HuH-7.5 (cell line): ENCODE data around the gene FBXO41.
"Not testable (repeated sequence)": the region's sequence is repeated elsewhere in the genome, so short reads cannot be mapped to it uniquely, and the experiment has no call there.

Experiments
- DNase-seq: peaks from one replicate; pipeline ENCODE4 v3.0.0; 2011; ENCODE audit warnings: low spot score

Gene FBXO41

GRCh38 chr2:73262691-73263429, 21.4 kb downstream of the FBXO41 start:
- DNase-seq: not testable (repeated sequence)

GRCh38 chr2:73262108-73262651, 22.1 kb downstream of the FBXO41 start:
- no peak for DNase-seq

GRCh38 chr2:73260338-73260984, 23.8 kb downstream of the FBXO41 start:
- DNase-seq: peak; percentile 92

- no peak for DNase-seq
Observed at GRCh38 chr2:73259704-73260337, 24.5 kb downstream of the FBXO41 start.

GRCh38 chr2:73259276-73259675, 25.0 kb downstream of the FBXO41 start:
- no peak for DNase-seq

- DNase-seq: no peak
Observed at GRCh38 chr2:73258913-73259215, 25.4 kb downstream of the FBXO41 start.

- no peak for DNase-seq
Observed at GRCh38 chr2:73258186-73258912, 25.9 kb downstream of the FBXO41 start.

GRCh38 chr2:73257425-73258125, 26.7 kb downstream of the FBXO41 start:
- no peak for DNase-seq

- DNase-seq: no peak
Observed at GRCh38 chr2:73257021-73257420, 27.3 kb downstream of the FBXO41 start.

GRCh38 chr2:73256618-73256922, 27.7 kb downstream of the FBXO41 start:
- DNase-seq: no peak

- no peak for DNase-seq
Observed at GRCh38 chr2:73255907-73256617, 28.2 kb downstream of the FBXO41 start.

- no peak for DNase-seq
Observed at GRCh38 chr2:73255007-73255644, 29.2 kb downstream of the FBXO41 start.

GRCh38 chr2:73254343-73255006, 29.8 kb downstream of the FBXO41 start:
- DNase-seq: no peak

- no peak for DNase-seq
Observed at GRCh38 chr2:73253901-73254300, 30.4 kb downstream of the FBXO41 start.

GRCh38 chr2:73253400-73253799, 30.9 kb downstream of the FBXO41 start:
- no peak for DNase-seq

- no peak for DNase-seq
Observed at GRCh38 chr2:73252238-73253027, 31.8 kb downstream of the FBXO41 start.

- no peak for DNase-seq
Observed at GRCh38 chr2:73250872-73251846, 33.1 kb downstream of the FBXO41 start.

GRCh38 chr2:73249636-73250035, 34.6 kb downstream of the FBXO41 start:
- DNase-seq: no peak
